Epithelial cell of prostate (primary cell): ENCODE measurements around the gene REM2.
"Not testable (repeated sequence)": the region's sequence is repeated elsewhere in the genome, so short reads cannot be mapped to it uniquely, and the experiment has no call there.

ENCODE experiments used
- DNase-seq: peaks from one replicate; pipeline ENCODE4 v3.0.0-alpha.2; 2011; ENCODE audit warnings: low read depth, low spot score
- H3K27ac ChIP-seq: fragments of 450-650 bp; 2 replicates; pipeline ENCODE4 v1.5.1; 2017; ENCODE audit warnings: mild to moderate bottlenecking

REM2 gene

DNA sequence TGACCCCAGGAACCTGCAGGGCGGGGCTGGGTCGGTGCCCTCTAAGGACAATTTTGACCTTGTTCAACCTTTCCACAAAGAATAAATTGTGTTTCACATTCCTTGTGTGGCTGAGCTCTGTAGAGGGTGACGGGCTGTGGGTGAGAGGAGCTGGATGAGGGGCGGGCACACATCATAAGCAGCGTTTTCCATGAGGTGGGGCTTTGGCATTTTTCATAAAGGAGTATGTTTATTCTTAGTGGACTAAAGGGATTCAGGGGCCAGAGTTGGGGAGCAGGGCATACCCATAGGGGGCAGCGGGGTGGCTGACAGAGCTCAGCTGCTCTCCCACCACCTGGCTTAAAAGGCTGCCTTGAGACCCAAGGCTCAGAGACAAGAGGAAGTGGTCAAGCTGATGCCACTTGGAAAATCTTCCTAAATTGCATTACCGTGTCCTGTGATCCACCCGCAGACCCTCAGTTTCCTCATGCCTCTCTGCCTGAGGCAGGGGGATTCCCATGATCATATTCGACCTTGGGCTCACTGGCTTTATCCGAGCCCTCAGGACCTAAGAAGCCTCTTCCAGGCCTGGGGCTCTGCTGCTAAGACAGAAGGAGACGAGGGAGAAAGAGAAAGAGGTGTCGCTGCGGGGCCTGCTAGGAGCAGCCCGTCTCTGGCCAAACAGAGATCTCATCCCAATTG is 35.2 kb upstream of the REM2 start:
- peak overlapping the region; percentile 98 for H3K27ac ChIP-seq
- no peak for DNase-seq

DNA sequence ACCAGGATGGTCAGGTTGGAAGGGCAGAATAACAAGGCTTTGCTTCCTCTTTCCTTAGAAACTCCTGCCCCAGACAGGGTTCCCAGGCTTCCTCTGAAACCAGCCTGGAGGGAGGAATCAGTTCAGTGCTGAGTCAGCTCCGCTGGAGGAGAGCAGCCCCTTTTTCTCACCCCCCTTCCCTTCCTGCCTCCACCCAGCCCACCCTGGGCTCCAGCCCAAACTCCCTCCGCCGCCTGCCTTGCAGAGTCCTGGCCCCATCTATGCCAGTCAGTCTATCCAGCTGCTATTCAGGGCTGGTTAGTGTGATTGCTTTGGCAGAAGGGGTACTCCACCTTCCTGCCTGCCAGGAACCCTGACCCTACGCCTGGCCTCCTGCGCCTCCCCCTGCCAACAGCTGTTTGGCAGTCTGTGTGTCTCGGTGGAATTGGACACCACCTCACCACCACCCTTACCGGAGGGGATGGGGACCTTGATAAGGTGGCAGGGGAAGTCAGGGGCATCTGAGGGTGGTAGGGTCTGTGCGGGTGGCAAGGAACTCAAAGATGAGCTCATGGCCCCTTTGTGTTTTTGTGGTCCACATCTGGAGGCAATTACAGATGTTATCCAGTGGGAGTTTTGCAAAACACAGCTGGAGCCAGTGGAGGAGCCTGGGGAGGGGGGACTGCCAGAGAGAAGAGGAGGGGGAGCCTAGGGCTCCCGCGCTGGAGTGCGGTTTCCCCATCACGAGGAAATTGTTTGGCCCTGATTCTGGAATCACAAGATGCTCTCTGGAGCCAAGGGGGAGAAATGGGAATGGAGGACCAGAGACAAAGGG is 34.5 kb upstream of the REM2 start:
- DNase-seq, result no peak
- peak overlapping the region; percentile 98 for H3K27ac ChIP-seq

DNA sequence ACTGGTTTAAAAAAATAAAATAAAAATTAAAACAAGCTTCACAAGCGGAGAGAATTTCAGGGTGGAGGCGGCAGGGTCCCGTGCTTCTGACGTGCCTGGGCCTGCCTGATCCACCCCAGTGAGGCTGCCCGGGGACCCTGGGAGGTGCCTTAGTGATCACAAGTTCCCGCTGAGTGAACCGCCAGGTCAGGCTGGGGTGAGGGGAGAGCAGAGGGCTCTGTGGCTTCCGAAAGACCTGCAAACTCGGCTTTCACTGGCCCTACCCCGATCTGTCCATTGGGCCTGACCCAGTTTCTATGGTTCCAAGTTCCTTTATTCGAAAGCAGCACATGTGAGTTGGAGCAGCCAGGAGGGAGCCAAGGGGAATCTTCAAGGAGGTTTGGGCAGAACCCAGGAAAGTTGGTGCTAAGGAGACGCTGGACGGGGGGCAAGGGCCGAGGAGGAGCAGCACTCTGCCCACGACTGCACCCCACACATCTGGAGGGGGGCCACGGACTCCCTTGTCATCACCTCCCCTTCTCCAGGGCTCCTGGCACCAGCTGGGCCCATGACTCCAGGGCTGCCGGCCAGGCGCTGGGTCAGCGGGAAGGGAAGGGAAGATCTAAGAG is 33.7 kb upstream of the REM2 start:
- peak overlapping the region; percentile 98 for H3K27ac ChIP-seq
- no peak for DNase-seq

DNA sequence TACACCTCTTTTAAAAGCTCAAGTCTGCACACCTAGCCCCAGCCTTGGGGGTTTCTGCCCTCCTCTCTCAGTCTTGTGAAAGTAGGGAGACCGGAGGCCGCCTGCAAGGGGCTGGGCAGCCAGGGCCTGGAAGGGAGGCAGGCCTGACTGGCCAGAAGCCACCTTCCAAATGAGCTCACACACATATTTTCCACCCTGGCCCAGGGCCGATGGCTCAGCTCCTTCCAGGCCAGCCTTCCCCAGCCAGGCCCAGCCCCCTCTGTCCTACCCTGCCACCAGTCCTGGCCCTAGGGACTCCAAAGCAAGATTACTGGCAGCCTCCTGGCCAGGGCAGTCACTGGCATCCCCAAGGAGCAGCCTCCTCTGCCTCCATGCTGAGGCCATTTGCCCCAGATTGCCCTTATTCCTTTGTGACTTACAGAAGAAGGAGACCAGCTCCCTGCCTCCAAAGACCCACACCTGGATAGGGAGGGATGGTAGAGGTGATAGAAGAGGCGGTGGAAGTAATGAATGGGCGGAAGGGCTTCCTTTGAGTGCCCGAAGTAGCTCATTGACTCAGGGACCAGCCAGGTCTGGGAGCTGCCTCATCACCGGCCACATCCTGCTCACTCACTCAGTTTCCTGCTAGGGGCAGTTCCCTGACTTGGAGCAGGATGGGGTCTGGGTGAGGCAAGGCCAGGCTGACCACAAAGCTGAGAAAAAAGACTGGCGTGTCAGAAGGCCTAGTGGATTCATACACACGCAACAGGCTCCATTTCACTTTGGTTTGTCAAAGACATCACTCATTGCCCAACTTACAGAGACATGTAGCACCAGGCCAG is 31.9 kb upstream of the REM2 start:
- peak overlapping the region; percentile 98 for H3K27ac ChIP-seq
- peak; percentile 68 for DNase-seq

DNA sequence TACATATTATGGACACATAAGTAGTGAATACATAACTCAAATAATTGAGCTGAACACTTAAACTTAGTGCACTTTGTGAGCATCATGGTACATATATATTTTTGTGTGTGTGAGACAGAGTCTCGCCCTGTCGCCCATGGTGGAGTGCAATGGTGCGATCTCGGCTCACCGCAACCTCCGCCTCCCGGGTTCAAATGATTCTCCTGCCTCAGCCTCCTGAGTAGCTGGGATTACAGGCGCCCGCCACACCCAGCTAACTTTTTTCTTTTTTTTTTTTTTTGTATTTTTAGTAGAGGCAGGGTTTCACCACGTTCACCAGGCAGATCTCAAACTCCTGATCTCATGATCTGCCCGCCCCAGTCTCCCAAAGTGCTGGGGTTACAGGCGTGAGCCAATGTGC is 30.8 kb upstream of the REM2 start:
- peak overlapping the region; percentile 98 for H3K27ac ChIP-seq
- DNase-seq, result not testable (repeated sequence)

DNA sequence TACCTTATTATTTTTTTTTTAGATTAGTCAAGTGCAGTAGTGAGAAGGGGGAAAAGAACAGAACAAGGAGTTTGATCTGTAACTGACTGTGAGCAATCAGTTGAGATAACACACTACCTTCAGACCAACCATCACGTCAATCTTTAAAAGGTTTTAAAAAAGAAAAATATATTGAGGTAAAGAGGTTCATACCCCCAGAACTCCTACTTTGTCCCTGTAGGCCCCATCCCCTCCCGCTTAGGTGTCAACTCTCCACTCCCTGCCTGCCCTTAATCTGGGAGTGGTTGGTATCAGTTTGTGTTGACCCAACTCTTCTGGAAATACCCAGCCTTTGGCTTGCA is 30.5 kb upstream of the REM2 start:
- DNase-seq, result no peak
- peak overlapping the region; percentile 98 for H3K27ac ChIP-seq

DNA sequence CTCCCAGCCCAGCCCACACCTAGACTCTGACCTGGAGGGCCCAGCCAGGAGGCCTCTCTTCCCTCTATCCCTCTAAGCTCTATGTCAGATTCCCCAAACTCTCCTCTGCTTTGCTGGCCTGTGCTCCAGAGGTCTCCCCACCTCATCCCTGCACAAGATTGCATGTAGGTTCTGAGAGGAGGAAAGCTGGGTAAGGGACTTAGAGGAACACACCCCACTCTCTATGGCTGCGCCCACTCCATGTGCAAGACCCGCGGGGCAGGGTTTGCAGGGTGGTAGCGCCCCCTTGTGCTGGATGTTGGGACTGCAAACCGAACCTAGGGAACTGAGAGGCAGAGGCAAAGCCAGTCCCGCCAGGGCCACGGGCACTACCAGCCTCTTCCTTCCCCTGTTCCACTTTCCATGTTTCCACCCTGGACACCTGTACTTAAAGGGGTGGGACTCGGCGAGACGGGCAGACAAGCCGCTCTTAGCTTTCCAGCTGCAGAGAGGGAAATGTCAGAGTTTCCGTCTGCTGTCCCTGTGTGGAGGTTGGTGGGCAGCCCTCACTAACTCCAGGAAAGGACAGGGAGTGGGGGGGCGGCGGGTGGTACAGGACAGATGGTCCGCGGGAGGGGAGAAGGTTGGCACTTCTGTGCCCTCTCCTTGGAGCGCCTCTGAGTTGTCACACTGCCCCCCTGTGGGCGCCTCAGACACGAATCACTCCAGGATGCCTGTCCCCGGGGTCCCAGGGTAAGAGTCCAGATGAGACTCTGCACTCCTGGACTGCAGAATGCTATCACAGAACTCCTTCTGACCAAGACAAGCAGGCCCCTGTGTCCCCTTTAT is 29.9 kb upstream of the REM2 start:
- no peak for DNase-seq
- H3K27ac ChIP-seq, result peak overlapping the region; percentile 98

DNA sequence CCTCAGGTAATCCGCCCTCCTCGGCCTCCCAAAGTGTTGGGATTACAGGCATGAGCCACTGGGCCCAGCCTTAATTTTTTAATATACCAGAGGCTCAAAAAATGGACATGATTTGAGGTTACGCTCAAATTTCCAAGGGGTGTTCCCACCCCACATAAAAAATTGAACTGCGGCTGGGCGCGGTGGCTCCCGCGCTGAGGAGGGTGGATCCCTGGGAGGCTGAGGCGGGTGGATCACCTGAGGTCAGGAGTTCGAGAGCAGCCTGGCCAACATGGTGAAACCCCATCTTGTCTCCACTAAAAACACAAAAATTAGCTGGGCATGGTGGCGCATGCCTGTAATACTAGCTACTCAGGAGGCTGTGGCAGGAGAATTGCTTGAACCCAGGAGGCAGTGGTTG is 28.7 kb upstream of the REM2 start:
- not testable (repeated sequence) for H3K27ac ChIP-seq, DNase-seq

DNA sequence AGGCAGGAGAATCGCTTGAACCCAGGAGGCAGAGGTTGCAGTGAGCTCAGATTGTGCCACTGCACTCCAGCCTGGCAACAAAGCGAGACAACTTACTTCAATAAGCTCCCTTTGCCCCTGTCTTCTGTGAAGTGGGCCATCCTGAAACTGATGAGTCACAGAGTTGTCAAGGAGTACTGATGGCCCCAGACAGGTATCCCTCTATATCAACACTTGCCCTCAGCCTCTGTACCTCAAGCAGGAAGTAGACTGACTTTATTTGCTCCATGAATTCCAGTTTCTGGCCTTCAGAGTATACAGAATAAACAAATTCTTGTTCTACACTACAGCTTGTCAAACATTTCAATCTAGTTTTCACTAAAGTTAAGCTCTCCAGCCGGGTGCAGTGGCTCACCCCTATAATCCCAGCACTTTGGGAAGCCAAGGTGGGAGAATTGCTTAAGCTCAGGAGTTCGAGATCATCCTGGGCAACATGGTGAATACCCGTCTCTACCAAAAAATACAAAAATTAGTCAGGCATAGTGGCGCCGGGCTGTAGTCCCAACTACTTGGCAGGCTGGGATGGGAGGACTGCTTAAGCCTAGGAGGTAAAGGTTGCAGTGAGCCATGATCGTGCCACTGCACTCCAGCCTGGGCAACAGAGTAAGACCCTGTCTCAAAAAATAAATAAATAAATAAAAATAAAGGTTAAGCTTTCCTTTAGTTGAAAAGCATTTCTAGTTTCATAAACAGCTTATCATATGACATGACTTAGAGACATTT is 27.9 kb upstream of the REM2 start:
- no peak for DNase-seq
- no peak overlapping the region for H3K27ac ChIP-seq

DNA sequence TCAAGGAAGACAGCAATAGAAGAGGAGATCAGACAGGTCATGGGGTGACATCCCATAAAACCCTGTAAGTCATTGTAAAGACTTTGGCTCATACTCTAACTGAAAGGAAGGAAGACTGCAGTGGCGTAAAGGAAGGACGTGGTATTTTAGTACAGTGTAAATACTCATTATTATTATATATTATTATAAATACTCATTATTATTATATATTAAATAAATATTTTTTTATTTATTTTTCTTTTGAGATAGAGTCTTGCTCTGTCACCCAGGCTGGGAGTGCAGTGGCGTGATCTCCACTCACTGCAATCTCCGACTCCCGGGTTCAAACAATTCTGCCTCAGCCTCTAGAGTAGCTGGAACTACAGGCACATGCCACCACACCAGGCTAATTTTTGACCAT is 26.6 kb upstream of the REM2 start:
- H3K27ac ChIP-seq, result no peak overlapping the region
- DNase-seq, result no peak

DNA sequence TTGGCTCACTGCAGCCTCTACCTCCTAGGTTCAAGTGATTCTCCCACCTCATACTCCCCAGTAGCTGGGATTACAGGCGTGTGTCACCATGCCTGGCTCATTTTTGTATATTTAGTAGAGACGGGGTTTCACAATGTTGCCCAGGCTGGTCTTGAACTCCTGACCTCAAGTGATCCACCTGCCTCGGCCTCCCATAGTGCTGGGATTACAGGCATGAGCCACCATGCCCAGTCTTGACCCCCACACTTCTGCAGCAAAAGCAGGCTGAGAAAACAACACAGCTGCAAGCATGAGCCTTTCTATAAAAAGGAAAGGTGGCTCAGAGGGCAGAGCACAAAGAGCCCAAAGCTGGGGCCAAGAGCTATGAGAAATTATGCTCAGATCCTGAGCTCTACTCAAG is 22.6 kb upstream of the REM2 start:
- not testable (repeated sequence) for H3K27ac ChIP-seq, DNase-seq

DNA sequence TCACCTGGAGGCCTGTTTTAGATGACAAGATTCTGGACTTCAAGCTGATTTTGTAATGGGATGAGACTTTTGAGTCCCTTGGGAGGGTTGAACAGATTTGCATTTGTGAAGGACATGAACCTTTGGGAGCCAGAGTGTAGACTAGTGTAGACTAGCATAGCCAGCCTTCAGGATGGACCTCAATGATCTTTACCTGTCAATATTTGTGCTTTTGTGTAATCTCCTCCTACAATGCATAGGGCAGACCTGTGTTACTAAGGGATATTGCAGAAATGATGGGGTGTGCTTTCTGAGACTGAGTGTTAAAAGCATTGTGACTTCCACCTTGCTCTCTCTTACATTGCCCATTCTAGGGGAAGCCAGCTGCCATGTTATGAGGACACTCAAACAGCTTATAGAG is 21.4 kb upstream of the REM2 start:
- no peak overlapping the region for H3K27ac ChIP-seq
- DNase-seq, result no peak

DNA sequence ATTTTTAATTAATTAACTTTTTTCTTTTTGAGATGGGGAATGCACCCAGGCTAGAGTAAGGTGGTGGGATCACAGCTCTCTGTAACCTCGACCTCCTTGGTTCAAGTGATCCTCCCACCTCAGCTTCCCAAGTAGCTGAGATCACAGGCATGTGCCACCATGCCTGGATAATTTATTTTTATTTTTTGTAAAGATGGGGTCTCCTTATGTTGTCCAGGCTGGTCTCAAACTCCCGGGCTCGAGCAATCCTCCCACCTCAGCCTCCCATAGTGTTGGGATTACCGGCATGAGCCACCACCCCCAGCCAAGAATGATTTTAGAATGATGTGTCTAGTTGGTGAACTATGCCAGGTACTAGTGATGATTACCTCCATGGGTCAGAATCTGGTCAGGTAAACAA is 18.0 kb upstream of the REM2 start:
- DNase-seq, result no peak
- H3K27ac ChIP-seq, result no peak overlapping the region

DNA sequence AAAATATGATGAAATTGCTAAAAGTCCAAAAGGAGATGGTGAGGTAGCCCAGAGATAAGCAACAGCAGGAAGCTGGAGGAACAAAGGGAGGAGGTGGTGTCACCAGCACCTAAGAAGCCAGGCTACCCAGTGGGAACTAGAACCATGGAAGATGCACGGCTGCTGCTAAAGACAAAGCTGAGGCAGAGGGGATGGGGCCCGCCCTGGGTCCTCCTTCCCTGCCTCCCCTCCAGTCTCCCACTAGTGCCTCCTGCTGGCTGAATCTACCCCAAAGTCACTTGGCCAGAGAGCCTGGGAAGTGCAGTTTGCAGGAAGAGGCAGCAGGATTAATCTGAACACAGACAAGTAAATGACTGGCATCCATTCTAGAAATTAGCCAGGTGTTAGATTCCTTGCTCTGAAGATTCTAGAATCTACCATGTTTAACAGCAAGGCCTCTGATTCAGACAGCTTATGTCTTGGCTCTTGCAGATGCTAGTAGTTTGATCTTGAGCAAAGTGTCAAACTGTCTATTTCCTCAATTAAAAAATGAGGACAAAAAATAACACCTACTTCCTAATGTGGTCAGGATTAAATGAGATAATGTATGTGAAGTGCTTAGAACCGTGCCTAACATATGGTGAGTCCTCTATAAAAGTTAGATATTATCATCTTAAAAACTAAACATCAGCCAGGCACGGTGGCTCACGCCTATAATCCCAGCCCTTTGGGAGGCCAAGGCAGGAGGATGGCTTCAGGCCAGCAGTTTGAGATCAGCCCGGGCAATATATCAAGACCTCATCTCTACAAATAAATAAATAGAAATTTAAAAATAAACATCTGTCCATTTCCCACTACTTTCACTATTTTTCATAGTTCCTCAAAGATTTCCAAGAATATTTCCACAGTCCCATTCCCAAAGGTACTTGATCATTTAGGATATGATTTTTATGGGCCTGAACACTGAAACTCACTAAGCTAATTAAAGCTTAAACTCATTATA is 17.3 kb upstream of the REM2 start:
- no peak overlapping the region for H3K27ac ChIP-seq
- DNase-seq, result no peak

DNA sequence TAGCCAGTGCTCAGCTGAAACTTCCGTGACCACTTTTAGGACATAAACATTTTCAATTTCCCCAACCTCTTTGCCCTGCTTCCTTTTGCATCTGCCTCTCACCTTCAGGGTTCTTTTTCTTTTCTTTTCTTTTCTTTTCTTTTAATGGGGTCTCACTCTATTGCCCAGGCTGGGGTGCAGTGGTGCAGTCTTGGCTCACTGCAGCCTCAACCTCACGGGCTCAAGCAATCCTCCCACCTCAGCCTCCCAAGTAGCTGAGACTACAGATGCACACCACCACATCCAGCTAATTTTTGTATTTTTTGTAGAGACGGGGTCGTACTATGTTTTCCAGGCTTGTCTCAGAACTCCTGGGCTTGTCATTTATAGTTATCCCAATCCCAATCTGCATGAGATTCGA is 16.1 kb upstream of the REM2 start:
- no peak overlapping the region for H3K27ac ChIP-seq
- DNase-seq, result no peak

DNA sequence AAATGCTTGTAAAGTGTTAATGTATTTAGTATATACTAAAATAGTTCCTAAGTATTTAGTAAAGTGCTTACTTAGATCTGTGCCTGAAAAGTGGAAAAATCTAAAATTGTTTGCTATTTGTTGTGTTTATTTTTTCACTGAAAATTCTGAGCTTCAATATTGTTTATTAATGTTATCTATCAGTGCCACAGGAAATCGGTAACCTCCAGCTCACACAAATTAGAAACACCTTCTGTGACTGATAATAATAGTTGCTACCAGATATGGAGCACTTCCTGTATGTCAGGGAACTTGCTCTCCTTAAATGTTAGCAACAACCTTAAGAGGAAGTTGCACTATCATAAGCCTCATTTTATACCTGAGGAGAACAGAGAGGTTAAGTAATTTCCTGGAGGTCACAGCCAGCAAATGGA is 12.2 kb upstream of the REM2 start:
- no peak for DNase-seq
- H3K27ac ChIP-seq, result peak overlapping the region; percentile 100

DNA sequence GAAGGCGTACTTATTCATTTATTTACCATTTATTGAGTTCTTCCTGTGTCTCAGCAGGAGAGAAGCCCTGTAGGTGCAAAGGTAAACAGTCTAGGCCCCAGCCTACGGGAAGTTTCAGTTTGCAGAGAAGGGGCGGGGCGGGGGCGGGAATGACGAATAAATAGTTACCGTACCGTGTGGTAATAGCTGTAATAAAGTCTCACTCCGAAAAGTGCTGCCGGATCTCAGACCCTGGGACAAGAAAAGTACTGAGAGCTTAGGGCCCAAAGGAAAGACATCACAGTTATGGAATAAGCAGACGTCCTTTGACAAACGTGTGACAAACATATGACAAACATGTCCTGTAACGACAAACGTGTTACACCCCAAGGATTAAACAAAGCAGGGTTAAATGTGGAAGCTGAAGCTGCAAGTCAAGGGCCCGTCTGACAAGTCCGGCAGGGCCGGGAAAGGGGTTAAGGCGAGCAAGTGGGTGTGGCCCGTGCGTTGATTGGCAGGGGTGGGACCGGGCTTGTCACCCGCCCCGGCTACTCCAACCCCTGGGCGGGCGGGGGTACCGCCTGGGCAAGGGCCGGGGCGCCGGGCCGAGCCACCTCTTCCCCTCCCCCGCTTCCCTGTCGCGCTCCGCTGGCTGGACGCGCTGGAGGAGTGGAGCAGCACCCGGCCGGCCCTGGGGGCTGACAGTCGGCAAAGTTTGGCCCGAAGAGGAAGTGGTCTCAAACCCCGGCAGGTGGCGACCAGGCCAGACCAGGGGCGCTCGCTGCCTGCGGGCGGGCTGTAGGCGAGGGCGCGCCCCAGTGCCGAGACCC is 11.6 kb upstream of the REM2 start, which contains the start of gene LRP10:
Gene LRP10 (plus strand): TSS at position 517 of the 809 bp plus-strand sequence. CDS start 564 bp downstream, outside the sequence.
- peak within 1 kb of the TSS; percentile 100 for H3K27ac ChIP-seq
- DNase-seq, result peak; percentile 84
